GM23338 (cell line): Measurements from ENCODE around the gene BRAF. TPM values are rescaled to one million over a fixed set of nuclear protein-coding genes. Genes with fewer than 3 reads are reported as not detected.
"Not testable (repeated sequence)": the region's sequence is repeated elsewhere in the genome, so short reads cannot be mapped to it uniquely, and the experiment has no call there.

Experiments used
- ATAC-seq: fragments of 200-7000 bp; cut with Tn5 transposase; 3 replicates; pipeline ENCODE4 v1.9.1; 2020
- DNase-seq: peaks from one replicate; pipeline ENCODE4 v3.0.0-alpha.2; 2015; ENCODE audit warnings: low spot score
- H2AFZ ChIP-seq: fragments of 200-600 bp; sonication (generic); 2 replicates; pipeline ENCODE4 v1.8.0; 2016; ENCODE audit warnings: antibody characterized with exemption, mild to moderate bottlenecking, moderate library complexity
- H3F3A ChIP-seq: fragments of 200-600 bp; sonication (generic); replicated peaks from 2 replicates; pipeline ENCODE4 v1.8.0; 2017; ENCODE audit warnings: antibody characterized with exemption, mixed run types, low read depth
- H3K27ac ChIP-seq: fragments of 200-600 bp; sonication (generic); 2 replicates; pipeline ENCODE4 v1.6.1; 2016; ENCODE audit warnings: low read depth
- H3K27me3 ChIP-seq: fragments of 200-600 bp; sonication (generic); 2 replicates; pipeline ENCODE4 v1.8.0; 2016; ENCODE audit warnings: mild to moderate bottlenecking, mixed run types, moderate library complexity; ENCODE audit not compliant: insufficient read depth
- H3K36me3 ChIP-seq: fragments of 200-600 bp; sonication (generic); 2 replicates; pipeline ENCODE4 v1.8.0; 2016; ENCODE audit warnings: mild to moderate bottlenecking; ENCODE audit not compliant: insufficient read depth
- H3K4me1 ChIP-seq: fragments of 200-600 bp; sonication (generic); 2 replicates; pipeline ENCODE4 v1.8.0; 2016; ENCODE audit warnings: mild to moderate bottlenecking, moderate library complexity; ENCODE audit not compliant: insufficient read depth
- H3K4me2 ChIP-seq: fragments of 200-600 bp; sonication (generic); 2 replicates; pipeline ENCODE4 v1.7.1; 2017; ENCODE audit warnings: mixed run types
- H3K4me3 ChIP-seq: fragments of 200-600 bp; sonication (generic); 2 replicates; pipeline ENCODE4 v1.6.1; 2016; ENCODE audit warnings: mixed run types
- H3K79me2 ChIP-seq: fragments of 200-600 bp; sonication (generic); replicated peaks from 2 replicates; pipeline ENCODE4 v1.8.0; 2017; ENCODE audit warnings: mild to moderate bottlenecking; ENCODE audit not compliant: insufficient read depth
- H3K9me2 ChIP-seq: fragments of 200-600 bp; sonication (generic); 2 replicates; pipeline ENCODE4 v1.8.0; 2017; ENCODE audit not compliant: insufficient read depth
- H4K20me1 ChIP-seq: fragments of 200-600 bp; sonication (generic); replicated peaks from 2 replicates; pipeline ENCODE4 v1.8.0; 2017; ENCODE audit warnings: mild to moderate bottlenecking; ENCODE audit not compliant: insufficient read depth
- H3K27ac Mint-ChIP-seq: 2 replicates; pipeline ENCODE4 v1.8.0; 2020; ENCODE audit warnings: inconsistent platforms, mild to moderate bottlenecking, moderate library complexity, mixed read lengths
- H3K27me3 Mint-ChIP-seq: 3 replicates; pipeline ENCODE4 v1.8.0; 2022; ENCODE audit warnings: low read depth, mild to moderate bottlenecking, moderate library complexity, mixed read lengths, inconsistent platforms; ENCODE audit not compliant: insufficient read depth, poor library complexity
- H3K36me3 Mint-ChIP-seq: 3 replicates; pipeline ENCODE4 v1.8.0; 2021; ENCODE audit warnings: low read depth, mild to moderate bottlenecking, inconsistent platforms, moderate library complexity, mixed read lengths
- H3K4me1 Mint-ChIP-seq: 3 replicates; pipeline ENCODE4 v1.8.0; 2020; ENCODE audit warnings: mild to moderate bottlenecking, inconsistent platforms, mixed read lengths
- H3K4me3 Mint-ChIP-seq: 3 replicates; pipeline ENCODE4 v1.8.0; 2021; ENCODE audit warnings: moderate library complexity, mild to moderate bottlenecking, inconsistent platforms, mixed read lengths
- H3K9me3 Mint-ChIP-seq: 3 replicates; pipeline ENCODE4 v1.8.0; 2020; ENCODE audit warnings: moderate library complexity, mild to moderate bottlenecking, inconsistent platforms, mixed read lengths
- JUNB ChIP-seq: IDR thresholded peaks from one replicate; pipeline ENCODE4 v1.6.1; 2016; ENCODE audit warnings: antibody characterized with exemption; ENCODE audit not compliant: unreplicated experiment
- NANOG ChIP-seq: IDR thresholded peaks from 2 replicates; pipeline ENCODE4 v1.6.1; 2016; ENCODE audit warnings: antibody characterized with exemption, borderline replicate concordance
- REST ChIP-seq: IDR thresholded peaks from one replicate; pipeline ENCODE4 v1.6.1; 2018; ENCODE audit warnings: antibody characterized with exemption; ENCODE audit not compliant: unreplicated experiment
- STAT1 ChIP-seq: IDR thresholded peaks from one replicate; pipeline ENCODE4 v1.6.1; 2016; ENCODE audit warnings: antibody characterized with exemption; ENCODE audit not compliant: unreplicated experiment
- ZNF114 ChIP-seq: fragments of 250-450 bp; sonication (Bioruptor Pico); IDR thresholded peaks from 2 replicates; pipeline ENCODE4 v1.5.0; 2020; ENCODE audit warnings: mild to moderate bottlenecking, moderate library complexity
- ZNF331 ChIP-seq: fragments of 250-450 bp; sonication (Bioruptor Pico); IDR thresholded peaks from 2 replicates; pipeline ENCODE4 v1.5.0; 2020; ENCODE audit warnings: low read depth, mild to moderate bottlenecking, moderate library complexity
- polyA plus RNA-seq: library from polyadenylated mRNA; unstranded; fragments of >200 nt; fragmentation: Nextera tagmentation; extraction: Ambion mirVana; gene quantifications from 2 replicates; pipeline ENCODE4 v1.2.1, GENCODE V29; 2016
- total RNA-seq: library from RNA; depleted of rRNA; stranded (reverse); fragments of >200 nt; shearing (Covaris generic); gene quantifications from 2 replicates; pipeline ENCODE4 v1.2.3, GENCODE V29; 2014
- TF ChIP-seq, protein P1 (sequence below), 2 experiments: fragments of 200-600 bp in 1 of 2; sonication (generic) in 1 of 2; conservative IDR thresholded peaks; 2 replicates each; pipeline versions ENCODE4 v1.5.1 to v1.6.1; 2016 to 2017; ENCODE audit warnings: antibody characterized with exemption in 2 of 2, low read depth in 2 of 2, mild to moderate bottlenecking in 2 of 2, moderate library complexity in 1 of 2
- TF ChIP-seq, protein P2 (sequence below): fragments of 250-450 bp; sonication (Bioruptor Pico); IDR thresholded peaks from 2 replicates; pipeline ENCODE4 v1.5.0; 2020; ENCODE audit warnings: mild to moderate bottlenecking, moderate library complexity

The BRAF gene
- total and polyA plus RNA-seq, 2 experiments from 2014 or later: 14.6 to 36.8 TPM

DNA sequence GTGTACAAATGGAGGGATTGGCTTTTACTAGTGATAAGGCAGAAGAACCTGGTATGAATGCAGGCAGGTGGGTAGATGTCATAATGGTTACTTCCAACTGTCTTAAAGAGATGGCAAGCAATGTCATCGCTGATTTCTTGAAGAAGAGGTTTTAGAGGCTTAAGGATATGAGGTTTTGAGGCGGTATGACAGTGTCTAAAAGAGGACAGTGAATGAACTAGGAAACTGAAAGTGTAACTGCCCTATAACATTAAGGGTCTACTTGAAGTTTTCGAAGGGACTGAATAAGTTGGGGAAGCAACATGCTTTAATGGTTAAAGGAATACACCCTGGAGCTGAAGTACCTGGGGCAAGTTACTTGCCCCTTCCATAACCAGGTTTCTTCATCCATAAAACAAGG, 157.3 kb downstream of the BRAF start:
- Histone ChIP-seq H3K36me3 (no peaks in the 10 kb centered on the region), H3K27me3 (no peaks in the 10 kb centered on the region), H3K4me1 (no peaks in the 10 kb centered on the region), H3K4me3 (no peak overlapping the region), H2AFZ (no peak overlapping the region), H3K79me2 (no peaks in the 10 kb centered on the region), H3K4me2 (no peak overlapping the region), H3F3A (no peaks in the 10 kb centered on the region), H3K9me2 (no peaks in the 10 kb centered on the region), H4K20me1 (no peaks in the 10 kb centered on the region), H3K27ac (no peak overlapping the region)
- ATAC-seq (no peak), DNase-seq (no peak)
- Mint-ChIP-seq H3K4me3 (no peak overlapping the region), H3K27me3 (peaks cover 2% of the 10 kb centered on the region), H3K4me1 (no peaks in the 10 kb centered on the region), H3K36me3 (peaks cover 27% of the 10 kb centered on the region), H3K9me3 (no peaks in the 10 kb centered on the region; the same call in 2 of the 3 replicates), H3K27ac (no peak overlapping the region)
- TF ChIP-seq, protein P1, sequence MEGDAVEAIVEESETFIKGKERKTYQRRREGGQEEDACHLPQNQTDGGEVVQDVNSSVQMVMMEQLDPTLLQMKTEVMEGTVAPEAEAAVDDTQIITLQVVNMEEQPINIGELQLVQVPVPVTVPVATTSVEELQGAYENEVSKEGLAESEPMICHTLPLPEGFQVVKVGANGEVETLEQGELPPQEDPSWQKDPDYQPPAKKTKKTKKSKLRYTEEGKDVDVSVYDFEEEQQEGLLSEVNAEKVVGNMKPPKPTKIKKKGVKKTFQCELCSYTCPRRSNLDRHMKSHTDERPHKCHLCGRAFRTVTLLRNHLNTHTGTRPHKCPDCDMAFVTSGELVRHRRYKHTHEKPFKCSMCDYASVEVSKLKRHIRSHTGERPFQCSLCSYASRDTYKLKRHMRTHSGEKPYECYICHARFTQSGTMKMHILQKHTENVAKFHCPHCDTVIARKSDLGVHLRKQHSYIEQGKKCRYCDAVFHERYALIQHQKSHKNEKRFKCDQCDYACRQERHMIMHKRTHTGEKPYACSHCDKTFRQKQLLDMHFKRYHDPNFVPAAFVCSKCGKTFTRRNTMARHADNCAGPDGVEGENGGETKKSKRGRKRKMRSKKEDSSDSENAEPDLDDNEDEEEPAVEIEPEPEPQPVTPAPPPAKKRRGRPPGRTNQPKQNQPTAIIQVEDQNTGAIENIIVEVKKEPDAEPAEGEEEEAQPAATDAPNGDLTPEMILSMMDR (conservative IDR thresholded peaks at IDR 0.05; ENCODE audit: low read depth in 2 of 2): no peak
- TF ChIP-seq REST: no peak
- TF ChIP-seq JUNB: no peak
- no peak for TF ChIP-seq STAT1
- no peak for TF ChIP-seq ZNF331
- no peak for TF ChIP-seq NANOG
- TF ChIP-seq, protein P2, sequence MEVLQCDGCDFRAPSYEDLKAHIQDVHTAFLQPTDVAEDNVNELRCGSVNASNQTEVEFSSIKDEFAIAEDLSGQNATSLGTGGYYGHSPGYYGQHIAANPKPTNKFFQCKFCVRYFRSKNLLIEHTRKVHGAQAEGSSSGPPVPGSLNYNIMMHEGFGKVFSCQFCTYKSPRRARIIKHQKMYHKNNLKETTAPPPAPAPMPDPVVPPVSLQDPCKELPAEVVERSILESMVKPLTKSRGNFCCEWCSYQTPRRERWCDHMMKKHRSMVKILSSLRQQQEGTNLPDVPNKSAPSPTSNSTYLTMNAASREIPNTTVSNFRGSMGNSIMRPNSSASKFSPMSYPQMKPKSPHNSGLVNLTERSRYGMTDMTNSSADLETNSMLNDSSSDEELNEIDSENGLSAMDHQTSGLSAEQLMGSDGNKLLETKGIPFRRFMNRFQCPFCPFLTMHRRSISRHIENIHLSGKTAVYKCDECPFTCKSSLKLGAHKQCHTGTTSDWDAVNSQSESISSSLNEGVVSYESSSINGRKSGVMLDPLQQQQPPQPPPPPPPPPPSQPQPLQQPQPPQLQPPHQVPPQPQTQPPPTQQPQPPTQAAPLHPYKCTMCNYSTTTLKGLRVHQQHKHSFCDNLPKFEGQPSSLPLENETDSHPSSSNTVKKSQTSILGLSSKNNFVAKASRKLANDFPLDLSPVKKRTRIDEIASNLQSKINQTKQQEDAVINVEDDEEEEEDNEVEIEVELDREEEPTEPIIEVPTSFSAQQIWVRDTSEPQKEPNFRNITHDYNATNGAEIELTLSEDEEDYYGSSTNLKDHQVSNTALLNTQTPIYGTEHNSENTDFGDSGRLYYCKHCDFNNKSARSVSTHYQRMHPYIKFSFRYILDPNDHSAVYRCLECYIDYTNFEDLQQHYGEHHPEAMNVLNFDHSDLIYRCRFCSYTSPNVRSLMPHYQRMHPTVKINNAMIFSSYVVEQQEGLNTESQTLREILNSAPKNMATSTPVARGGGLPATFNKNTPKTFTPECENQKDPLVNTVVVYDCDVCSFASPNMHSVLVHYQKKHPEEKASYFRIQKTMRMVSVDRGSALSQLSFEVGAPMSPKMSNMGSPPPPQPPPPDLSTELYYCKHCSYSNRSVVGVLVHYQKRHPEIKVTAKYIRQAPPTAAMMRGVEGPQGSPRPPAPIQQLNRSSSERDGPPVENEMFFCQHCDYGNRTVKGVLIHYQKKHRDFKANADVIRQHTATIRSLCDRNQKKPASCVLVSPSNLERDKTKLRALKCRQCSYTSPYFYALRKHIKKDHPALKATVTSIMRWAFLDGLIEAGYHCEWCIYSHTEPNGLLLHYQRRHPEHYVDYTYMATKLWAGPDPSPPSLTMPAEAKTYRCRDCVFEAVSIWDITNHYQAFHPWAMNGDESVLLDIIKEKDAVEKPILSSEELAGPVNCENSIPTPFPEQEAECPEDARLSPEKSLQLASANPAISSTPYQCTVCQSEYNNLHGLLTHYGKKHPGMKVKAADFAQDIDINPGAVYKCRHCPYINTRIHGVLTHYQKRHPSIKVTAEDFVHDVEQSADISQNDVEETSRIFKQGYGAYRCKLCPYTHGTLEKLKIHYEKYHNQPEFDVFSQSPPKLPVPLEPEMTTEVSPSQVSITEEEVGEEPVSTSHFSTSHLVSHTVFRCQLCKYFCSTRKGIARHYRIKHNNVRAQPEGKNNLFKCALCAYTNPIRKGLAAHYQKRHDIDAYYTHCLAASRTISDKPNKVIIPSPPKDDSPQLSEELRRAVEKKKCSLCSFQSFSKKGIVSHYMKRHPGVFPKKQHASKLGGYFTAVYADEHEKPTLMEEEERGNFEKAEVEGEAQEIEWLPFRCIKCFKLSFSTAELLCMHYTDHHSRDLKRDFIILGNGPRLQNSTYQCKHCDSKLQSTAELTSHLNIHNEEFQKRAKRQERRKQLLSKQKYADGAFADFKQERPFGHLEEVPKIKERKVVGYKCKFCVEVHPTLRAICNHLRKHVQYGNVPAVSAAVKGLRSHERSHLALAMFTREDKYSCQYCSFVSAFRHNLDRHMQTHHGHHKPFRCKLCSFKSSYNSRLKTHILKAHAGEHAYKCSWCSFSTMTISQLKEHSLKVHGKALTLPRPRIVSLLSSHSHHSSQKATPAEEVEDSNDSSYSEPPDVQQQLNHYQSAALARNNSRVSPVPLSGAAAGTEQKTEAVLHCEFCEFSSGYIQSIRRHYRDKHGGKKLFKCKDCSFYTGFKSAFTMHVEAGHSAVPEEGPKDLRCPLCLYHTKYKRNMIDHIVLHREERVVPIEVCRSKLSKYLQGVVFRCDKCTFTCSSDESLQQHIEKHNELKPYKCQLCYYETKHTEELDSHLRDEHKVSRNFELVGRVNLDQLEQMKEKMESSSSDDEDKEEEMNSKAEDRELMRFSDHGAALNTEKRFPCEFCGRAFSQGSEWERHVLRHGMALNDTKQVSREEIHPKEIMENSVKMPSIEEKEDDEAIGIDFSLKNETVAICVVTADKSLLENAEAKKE (CRISPR knock-in tag): no peak
- no peak for TF ChIP-seq ZNF114 (CRISPR knock-in tag)

GRCh38 chr7:140765441-140765840, 159.3 kb downstream of the BRAF start:
- peaks cover 32% of the 10 kb centered on the region for H3K36me3 Mint-ChIP-seq
- not testable (repeated sequence) for H2AFZ ChIP-seq, H3K27ac ChIP-seq, H3F3A ChIP-seq, H3K4me1 Mint-ChIP-seq, DNase-seq, H4K20me1 ChIP-seq, H3K4me3 Mint-ChIP-seq, H3K4me2 ChIP-seq, H3K27me3 Mint-ChIP-seq, H3K79me2 ChIP-seq, H3K4me1 ChIP-seq, H3K4me3 ChIP-seq, ATAC-seq, H3K27me3 ChIP-seq, H3K9me3 Mint-ChIP-seq, H3K9me2 ChIP-seq, H3K27ac Mint-ChIP-seq, H3K36me3 ChIP-seq
